ENCODE data around the gene ADGRB3.

- no peak for TF ChIP-seq EZH2 (IDR thresholded peaks at IDR 0.05; ENCODE audit: insufficient read depth, poor library complexity, severe bottlenecking)
- no peak for TF ChIP-seq EZH2phosphoT487 (IDR thresholded peaks at IDR 0.05; ENCODE audit: insufficient read depth, low read depth)
These were observed 383.8 kb downstream of the ADGRB3 start for GRCh38 chr6:69018906-69019305.
